ENCODE measurements around the gene KBTBD7.
"Not testable (repeated sequence)": the region's sequence is repeated elsewhere in the genome, so short reads cannot be mapped to it uniquely, and the experiment has no call there.

Gene KBTBD7

GRCh38 chr13:41193469-41193868 lies 900 bp downstream of the KBTBD7 start:
- no peak for DNase-seq

- no peak for DNase-seq
Measured at GRCh38 chr13:41188584-41188983, 5.8 kb downstream of the KBTBD7 start.

GRCh38 chr13:41186481-41186880 lies 7.9 kb downstream of the KBTBD7 start:
- DNase-seq, result no peak

- no peak for DNase-seq
Measured at GRCh38 chr13:41182231-41182630, 12.1 kb downstream of the KBTBD7 start.

GRCh38 chr13:41179593-41180250 lies 14.6 kb downstream of the KBTBD7 start:
- no peak for DNase-seq

GRCh38 chr13:41178040-41178439 lies 16.3 kb downstream of the KBTBD7 start:
- no peak for DNase-seq

- DNase-seq, result no peak
Measured at GRCh38 chr13:41177616-41178015, 16.8 kb downstream of the KBTBD7 start.

- DNase-seq, result not testable (repeated sequence)
Measured at GRCh38 chr13:41175576-41175975, 18.8 kb downstream of the KBTBD7 start.

GRCh38 chr13:41162151-41162550 lies 32.2 kb downstream of the KBTBD7 start:
- no peak for DNase-seq

- DNase-seq, result no peak
Measured at GRCh38 chr13:41159174-41159573, 35.2 kb downstream of the KBTBD7 start.

GRCh38 chr13:41157048-41157717 lies 37.2 kb downstream of the KBTBD7 start:
- DNase-seq, result no peak

- no peak for DNase-seq
Measured at GRCh38 chr13:41156620-41157019, 37.7 kb downstream of the KBTBD7 start.

- DNase-seq, result no peak
Measured at GRCh38 chr13:41154042-41154441, 40.3 kb downstream of the KBTBD7 start.

- DNase-seq, result no peak
Measured at GRCh38 chr13:41152005-41152404, 42.4 kb downstream of the KBTBD7 start.

GRCh38 chr13:41150058-41150457 lies 44.3 kb downstream of the KBTBD7 start:
- no peak for DNase-seq

GRCh38 chr13:41148419-41149283 lies 45.7 kb downstream of the KBTBD7 start:
- no peak for DNase-seq

- no peak for DNase-seq
Measured at GRCh38 chr13:41145136-41145908, 49.0 kb downstream of the KBTBD7 start.

GRCh38 chr13:41144576-41144975 lies 49.8 kb downstream of the KBTBD7 start:
- DNase-seq, result no peak

All from NCI-H1694 (cell line).